Measurements from ENCODE around the gene TBX1. TPM values are rescaled to one million over a fixed set of nuclear protein-coding genes. Genes with fewer than 3 reads are reported as not detected.

The TBX1 gene
- polyA plus RNA-seq, 3 donors: not detected

DNA sequence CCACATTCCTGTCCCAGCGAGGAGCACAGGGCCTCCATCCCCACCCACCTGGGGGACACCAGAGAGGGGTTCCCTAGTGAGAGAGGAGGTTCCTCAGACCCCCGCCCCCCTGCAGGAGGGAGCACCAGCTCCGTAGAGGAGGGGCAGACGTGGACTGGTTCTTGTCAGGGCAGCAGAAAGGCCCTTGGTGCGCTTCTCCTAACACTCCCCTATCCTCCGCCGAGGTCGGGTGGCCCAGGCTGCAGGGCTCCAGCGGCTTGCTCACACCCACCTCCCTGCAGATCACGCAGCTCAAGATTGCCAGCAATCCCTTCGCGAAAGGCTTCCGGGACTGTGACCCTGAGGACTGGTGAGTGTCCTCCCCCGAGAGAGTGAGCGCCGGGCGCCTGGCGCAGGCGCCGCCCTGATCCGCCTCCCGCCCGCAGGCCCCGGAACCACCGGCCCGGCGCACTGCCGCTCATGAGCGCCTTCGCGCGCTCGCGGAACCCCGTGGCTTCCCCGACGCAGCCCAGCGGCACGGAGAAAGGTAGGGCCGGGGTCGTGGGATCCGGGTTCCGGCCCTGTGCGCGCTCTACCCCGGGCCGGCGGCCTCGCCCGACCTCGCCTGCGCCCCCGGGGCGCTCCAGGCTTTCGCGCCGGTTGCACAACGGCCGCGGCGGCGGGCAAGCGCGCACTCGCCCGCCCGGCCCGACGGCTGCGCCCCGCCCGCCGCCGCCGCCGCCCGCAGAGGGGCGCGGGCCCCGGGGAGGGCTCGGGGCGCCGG, 5.1 kb downstream of the TBX1 start:
- peak overlapping the region; percentile 51 for H3K4me2 ChIP-seq (replicated peaks; ENCODE audit: extremely low read depth, low read length, poor library complexity, severe bottlenecking)
- no peak overlapping the region for H3K9ac ChIP-seq (ENCODE audit: insufficient read depth, low read length, poor library complexity, severe bottlenecking)
- H3K36me3 ChIP-seq (replicated peaks in 1 of 2; ENCODE audit: control insufficient read depth in 1 of 2, insufficient read depth in 2 of 2, low read length in 2 of 2): no peaks in the 10 kb centered on the region
- intact Hi-C loops (cut with micrococcal nuclease): no loop called here
- H3K27ac Mint-ChIP-seq: no peak overlapping the region
- 1% methylated on average over 79 of the region's 83 CpGs for WGBS (ENCODE audit: insufficient coverage)
- peak overlapping the region; percentile 66 to 85 for H3K4me3 Mint-ChIP-seq
- H3K27me3 ChIP-seq (ENCODE audit: control insufficient read depth in 2 of 2, insufficient read depth in 2 of 2, low read length in 2 of 2): peaks cover 45 to 80% of the 10 kb centered on the region in 2 donors
- H3K79me2 ChIP-seq (ENCODE audit: insufficient read depth, low read length): no peaks in the 10 kb centered on the region
- TF ChIP-seq, protein P1, sequence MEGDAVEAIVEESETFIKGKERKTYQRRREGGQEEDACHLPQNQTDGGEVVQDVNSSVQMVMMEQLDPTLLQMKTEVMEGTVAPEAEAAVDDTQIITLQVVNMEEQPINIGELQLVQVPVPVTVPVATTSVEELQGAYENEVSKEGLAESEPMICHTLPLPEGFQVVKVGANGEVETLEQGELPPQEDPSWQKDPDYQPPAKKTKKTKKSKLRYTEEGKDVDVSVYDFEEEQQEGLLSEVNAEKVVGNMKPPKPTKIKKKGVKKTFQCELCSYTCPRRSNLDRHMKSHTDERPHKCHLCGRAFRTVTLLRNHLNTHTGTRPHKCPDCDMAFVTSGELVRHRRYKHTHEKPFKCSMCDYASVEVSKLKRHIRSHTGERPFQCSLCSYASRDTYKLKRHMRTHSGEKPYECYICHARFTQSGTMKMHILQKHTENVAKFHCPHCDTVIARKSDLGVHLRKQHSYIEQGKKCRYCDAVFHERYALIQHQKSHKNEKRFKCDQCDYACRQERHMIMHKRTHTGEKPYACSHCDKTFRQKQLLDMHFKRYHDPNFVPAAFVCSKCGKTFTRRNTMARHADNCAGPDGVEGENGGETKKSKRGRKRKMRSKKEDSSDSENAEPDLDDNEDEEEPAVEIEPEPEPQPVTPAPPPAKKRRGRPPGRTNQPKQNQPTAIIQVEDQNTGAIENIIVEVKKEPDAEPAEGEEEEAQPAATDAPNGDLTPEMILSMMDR (IDR thresholded peaks at IDR 0.05): no peak
- H3K9me3 ChIP-seq (replicated peaks in 1 of 2; ENCODE audit: control insufficient read depth in 1 of 2, insufficient read depth in 1 of 2, low read length in 2 of 2): peaks cover 6 to 36% of the 10 kb centered on the region in 2 donors
- H3K4me3 ChIP-seq (replicated peaks in 1 of 3; ENCODE audit: low read depth in 2 of 3, low read length in 3 of 3): peak overlapping the region in 1 of 3 experiments; percentile 47
- peaks cover 0 to 24% (median 9%) of the 10 kb centered on the region in 7 donors for H3K9me3 Mint-ChIP-seq
- H3K27ac ChIP-seq (ENCODE audit: low read depth in 1 of 2, low read length in 2 of 2): no peak overlapping the region
- peaks cover 16 to 32% of the 10 kb centered on the region in 2 donors for H3K4me1 ChIP-seq (ENCODE audit: control insufficient read depth in 1 of 2, insufficient read depth in 2 of 2, low read length in 2 of 2)
- peaks cover 17% of the 10 kb centered on the region for H3K4me1 Mint-ChIP-seq
- no peaks in the 10 kb centered on the region for H4K20me1 ChIP-seq (ENCODE audit: insufficient read depth, low read length)
- DNase-seq: no peak
- H3K27me3 Mint-ChIP-seq (ENCODE audit: low read depth in 3 of 3): peaks cover 76 to 92% (median 80%) of the 10 kb centered on the region in 3 donors
- peaks cover 0 to 8% of the 10 kb centered on the region in 2 donors for H3K36me3 Mint-ChIP-seq
- peak overlapping the region; percentile 35 for H2AFZ ChIP-seq (ENCODE audit: insufficient read depth, low read depth, low read length, poor library complexity, severe bottlenecking)

DNA sequence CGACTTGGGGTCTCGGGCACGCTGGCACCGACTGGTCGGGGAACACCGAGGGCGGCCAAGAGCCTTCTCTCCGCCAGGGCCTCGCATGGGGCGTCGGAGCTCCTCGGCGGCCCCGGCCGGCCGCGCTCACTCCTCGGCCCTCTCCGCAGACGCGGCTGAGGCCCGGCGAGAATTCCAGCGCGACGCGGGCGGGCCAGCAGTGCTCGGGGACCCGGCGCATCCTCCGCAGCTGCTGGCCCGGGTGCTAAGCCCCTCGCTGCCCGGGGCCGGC, 5.6 kb downstream of the TBX1 start:
- H2AFZ ChIP-seq (ENCODE audit: insufficient read depth, low read depth, low read length, poor library complexity, severe bottlenecking): no peak overlapping the region
- H3K9ac ChIP-seq (ENCODE audit: insufficient read depth, low read length, poor library complexity, severe bottlenecking): no peak overlapping the region
- no peaks in the 10 kb centered on the region for H4K20me1 ChIP-seq (ENCODE audit: insufficient read depth, low read length)
- H3K79me2 ChIP-seq (ENCODE audit: insufficient read depth, low read length): no peaks in the 10 kb centered on the region
- DNase-seq: no peak
- no peaks in the 10 kb centered on the region for H3K36me3 ChIP-seq (replicated peaks in 1 of 2; ENCODE audit: control insufficient read depth in 1 of 2, insufficient read depth in 2 of 2, low read length in 2 of 2)
- intact Hi-C loops (cut with micrococcal nuclease): no loop called here
- no peak overlapping the region for H3K27ac ChIP-seq (ENCODE audit: low read depth in 1 of 2, low read length in 2 of 2)
- H3K27me3 Mint-ChIP-seq (ENCODE audit: low read depth in 3 of 3): peaks cover 77 to 93% (median 83%) of the 10 kb centered on the region in 3 donors
- H3K27me3 ChIP-seq (ENCODE audit: control insufficient read depth in 2 of 2, insufficient read depth in 2 of 2, low read length in 2 of 2): peaks cover 45 to 80% of the 10 kb centered on the region in 2 donors
- H3K4me2 ChIP-seq (replicated peaks; ENCODE audit: extremely low read depth, low read length, poor library complexity, severe bottlenecking): peak overlapping the region; percentile 51
- H3K4me1 ChIP-seq (ENCODE audit: control insufficient read depth in 1 of 2, insufficient read depth in 2 of 2, low read length in 2 of 2): peaks cover 16 to 30% of the 10 kb centered on the region in 2 donors
- H3K36me3 Mint-ChIP-seq: peaks cover 0 to 8% of the 10 kb centered on the region in 2 donors
- peaks cover 17% of the 10 kb centered on the region for H3K4me1 Mint-ChIP-seq
- WGBS (ENCODE audit: insufficient coverage): 3% methylated on average over 36 of the region's 36 CpGs
- no peak overlapping the region for H3K27ac Mint-ChIP-seq
- peaks cover 6 to 36% of the 10 kb centered on the region in 2 donors for H3K9me3 ChIP-seq (replicated peaks in 1 of 2; ENCODE audit: control insufficient read depth in 1 of 2, insufficient read depth in 1 of 2, low read length in 2 of 2)
- peaks cover 0 to 24% (median 9%) of the 10 kb centered on the region in 7 donors for H3K9me3 Mint-ChIP-seq
- no peak overlapping the region for H3K4me3 Mint-ChIP-seq
- TF ChIP-seq, protein P1 (IDR thresholded peaks at IDR 0.05): no peak
- H3K4me3 ChIP-seq (replicated peaks in 1 of 3; ENCODE audit: low read depth in 2 of 3, low read length in 3 of 3): no peak overlapping the region

Data from CD14-positive monocyte (primary cell).